Activated gamma-delta T cell treated with anti-CD3 and anti-CD28 coated beads, Interleukin-2, amount 50 U/mL, for 16 hours (primary cell): ENCODE results near the gene MAN1C1.
A peak's percentile ranks its signal among the peaks of the same experiment; 100 is the strongest.

Source experiments
- DNase-seq: peaks from one replicate; pipeline ENCODE4 v3.0.0-alpha.2; 2020; ENCODE audit warnings: low read depth

The MAN1C1 gene

GRCh38 chr1:25765136-25765922 lies 148.7 kb downstream of the MAN1C1 start:
- DNase-seq: no peak

DNA sequence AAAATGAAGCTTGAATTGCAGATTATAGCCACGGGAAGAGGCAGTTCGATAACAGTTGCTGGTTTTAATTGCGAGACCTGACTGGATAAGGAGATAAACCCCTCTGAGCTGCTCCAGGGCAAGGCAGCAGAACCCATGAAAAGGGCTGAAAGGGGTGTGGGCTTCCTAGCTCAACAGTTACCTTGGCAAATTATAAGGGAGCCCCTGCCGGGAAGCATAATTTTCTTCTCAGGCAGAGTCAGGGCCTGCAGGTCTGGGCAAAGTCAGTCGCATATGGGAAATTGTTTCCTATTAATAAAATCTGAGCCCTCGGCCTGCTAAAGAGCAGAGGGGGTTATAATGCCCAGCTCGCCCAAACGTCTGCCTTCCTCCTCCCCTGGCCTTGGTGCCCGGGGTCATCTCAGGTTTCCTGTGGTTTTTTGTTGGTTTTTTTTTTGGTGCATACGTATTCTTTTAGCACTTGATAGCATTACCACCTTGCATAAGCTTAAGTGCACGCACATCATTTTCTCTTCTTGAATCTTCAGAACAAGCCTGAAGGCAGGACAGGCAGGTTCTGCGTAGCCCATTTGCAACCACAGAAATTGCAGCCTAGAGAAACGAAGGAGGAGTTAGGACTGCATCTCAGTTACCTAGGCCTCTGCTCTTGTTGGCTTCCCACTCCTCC lies 149.5 kb downstream of the MAN1C1 start:
- no peak for DNase-seq

DNA sequence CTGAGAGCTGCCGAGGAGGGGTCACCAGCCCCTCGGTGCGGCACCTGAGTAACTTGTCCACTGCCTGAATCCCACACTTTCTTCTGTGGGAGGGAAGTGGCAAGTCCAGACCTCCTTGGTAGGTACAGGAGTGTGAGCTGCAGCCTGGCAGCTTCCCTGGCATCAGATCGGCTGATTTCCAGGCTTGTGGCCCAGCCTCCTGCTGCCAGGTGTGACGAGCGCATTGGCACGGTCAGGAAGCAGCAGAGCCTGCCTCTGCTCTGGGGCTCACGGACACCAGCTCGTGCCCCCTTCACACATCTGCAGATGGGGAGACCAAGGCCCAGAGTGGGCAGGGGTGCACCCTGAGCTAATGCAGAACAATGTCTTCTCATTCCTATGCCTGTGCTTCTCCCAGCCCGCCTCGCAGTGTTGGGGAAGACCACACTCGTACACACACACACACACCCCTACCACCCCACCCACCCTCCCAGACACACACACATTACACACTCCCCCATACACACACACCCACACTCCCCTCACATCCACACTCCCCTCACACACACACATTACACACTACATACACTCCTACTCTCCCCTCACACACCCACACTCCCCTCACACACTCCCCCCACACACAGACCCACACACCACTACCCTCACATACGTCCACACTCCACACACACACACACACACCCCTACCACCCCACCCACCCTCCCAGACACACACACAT lies 150.3 kb downstream of the MAN1C1 start:
- no peak for DNase-seq

GRCh38 chr1:25767437-25767770 lies 150.8 kb downstream of the MAN1C1 start:
- no peak for DNase-seq

- no peak for DNase-seq
Observed at GRCh38 chr1:25768999-25769398, 152.4 kb downstream of the MAN1C1 start.

GRCh38 chr1:25769625-25770383 lies 153.2 kb downstream of the MAN1C1 start:
- no peak for DNase-seq

GRCh38 chr1:25770541-25771220 lies 154.1 kb downstream of the MAN1C1 start:
- no peak for DNase-seq

- DNase-seq: no peak
Observed at GRCh38 chr1:25771221-25772114, 154.9 kb downstream of the MAN1C1 start.

DNA sequence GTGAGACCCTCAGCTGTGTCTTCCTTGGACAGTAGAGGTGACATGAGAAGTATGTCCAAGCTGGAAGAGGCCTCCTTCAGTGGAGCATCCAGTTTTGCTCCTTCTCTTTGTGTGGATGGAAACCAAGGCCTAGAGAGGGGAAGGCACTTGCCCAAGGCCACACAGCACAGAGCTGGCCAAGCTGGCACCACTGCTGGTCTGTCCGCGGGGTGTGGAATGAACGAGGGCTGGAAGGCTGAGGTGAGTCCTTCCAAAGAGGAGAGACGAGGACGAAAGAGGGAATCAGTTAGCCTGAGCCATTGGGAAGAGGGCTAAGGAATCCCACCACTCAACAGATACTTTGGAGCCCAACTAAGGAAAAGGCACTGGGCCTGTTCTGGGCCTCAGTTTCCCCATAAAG lies 155.6 kb downstream of the MAN1C1 start:
- DNase-seq: no peak

DNA sequence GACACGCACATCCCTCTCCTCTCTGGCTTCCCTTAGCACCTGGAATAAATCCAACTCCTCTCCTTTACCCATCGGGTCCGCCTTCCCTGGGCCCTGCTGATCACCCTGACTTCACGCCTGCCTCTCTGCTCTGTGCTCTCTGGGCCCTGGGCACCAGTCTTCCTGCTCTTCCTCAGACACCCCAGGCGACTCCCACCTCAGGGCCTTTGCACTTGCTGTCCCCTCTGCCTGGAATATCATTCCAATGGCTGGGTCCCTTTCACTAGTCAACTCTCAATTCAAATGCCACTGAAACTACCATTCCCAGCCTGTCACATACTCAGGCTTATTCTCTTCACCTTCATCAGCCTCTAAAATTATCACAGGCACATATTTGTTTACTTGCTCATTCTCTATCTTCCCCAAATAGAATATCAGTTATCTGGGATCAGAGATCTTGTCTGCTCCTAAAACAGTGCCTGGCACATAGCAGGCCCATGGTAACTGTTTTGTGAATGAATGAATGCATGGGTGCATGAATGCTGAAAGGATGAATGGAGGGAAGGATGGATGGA lies 156.2 kb downstream of the MAN1C1 start:
- no peak for DNase-seq

DNA sequence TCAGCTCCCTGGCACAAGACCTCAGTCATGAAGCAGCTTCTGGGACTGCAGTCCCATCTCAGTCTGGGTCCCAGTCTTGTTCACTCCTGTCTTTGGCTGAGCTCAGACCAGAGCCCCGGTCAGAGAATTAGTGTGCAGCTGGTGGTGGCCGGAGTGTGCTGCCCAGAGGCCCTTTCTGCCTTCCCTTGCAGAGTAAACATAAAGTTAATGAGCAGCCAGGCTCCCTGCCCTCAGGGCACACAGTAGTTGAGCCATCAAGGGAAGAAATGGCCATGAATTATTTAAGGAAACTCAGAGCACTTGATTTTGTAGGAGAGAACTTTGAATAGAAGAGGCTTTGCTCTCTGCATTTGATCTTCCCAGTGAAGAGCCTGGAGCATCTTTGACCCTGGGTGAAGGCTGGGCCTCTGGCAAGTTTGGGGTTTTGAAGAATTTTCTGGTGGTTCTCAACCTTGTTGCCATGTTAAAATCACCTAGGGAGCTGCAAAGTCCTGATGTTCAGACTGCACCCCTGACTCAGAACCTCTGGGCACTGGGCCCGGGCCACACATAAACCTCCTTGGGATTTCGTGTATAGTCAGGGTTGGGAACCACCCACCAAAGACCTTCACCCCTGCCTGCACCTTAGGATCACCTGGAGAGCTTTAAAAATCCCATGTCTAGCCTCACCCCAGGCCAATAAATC lies 157.0 kb downstream of the MAN1C1 start:
- no peak for DNase-seq

- no peak for DNase-seq
Observed at GRCh38 chr1:25774206-25774803, 157.7 kb downstream of the MAN1C1 start.

DNA sequence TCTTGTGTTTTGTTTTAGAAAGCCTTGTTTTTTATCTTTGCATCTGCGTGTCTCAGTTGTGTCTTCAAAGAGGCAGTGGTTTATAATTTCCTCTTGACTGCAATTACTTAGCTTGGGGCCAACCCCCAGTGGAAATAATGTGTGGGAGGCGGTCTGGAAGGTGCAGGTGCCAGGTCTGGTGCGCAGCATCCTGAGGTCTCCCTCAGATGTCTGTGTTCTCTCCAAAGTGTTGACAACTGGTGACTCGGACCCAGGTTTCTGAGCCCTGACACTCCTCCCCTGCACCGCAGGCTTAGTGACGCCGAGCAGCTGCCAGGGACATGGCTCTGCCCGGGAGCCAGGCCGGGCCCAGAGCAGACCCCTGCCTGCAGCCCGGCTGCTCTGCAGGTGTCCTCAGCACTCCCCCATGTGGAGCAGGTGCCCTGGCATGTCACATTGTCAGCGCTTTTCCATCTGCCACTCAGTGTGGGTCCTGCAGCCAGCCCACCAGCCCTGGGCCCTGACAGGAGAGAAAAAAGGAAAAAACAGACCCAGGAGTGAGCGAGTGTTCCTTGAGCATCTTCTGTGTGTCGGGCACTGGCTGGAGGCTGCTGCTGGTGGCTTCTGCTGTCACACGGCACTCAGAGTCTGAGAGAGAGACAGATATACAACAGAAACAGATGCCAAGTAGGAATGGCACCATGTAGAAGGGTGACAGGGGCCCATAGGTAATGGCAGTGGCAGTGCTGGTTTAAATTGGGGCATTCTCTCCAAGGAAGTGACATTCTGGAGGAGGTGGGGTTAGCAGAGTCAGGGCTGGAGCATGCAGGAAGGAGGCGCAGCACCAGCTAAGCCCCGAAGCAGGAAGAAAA lies 158.6 kb downstream of the MAN1C1 start:
- peak; percentile 76 for DNase-seq

DNA sequence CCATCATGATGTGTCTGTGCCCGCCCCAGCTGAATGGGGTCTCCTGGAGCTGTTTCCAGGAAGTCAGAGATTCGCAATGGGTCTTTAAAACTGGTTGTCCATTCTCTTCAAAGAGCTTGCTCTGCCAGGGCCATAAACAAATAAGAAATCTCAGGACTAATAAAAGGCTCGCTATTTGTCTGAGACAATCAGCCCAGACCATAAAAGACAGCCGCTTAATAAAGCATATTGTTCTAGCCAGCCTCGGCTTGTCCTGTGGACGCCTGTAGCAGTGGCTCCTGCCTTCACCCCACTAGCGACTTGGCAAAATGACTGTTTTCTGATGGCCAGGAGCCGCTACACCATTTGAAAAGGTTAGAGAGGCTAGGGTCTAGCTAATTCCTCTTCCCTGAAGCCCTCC lies 162.8 kb downstream of the MAN1C1 start:
- DNase-seq: no peak

DNA sequence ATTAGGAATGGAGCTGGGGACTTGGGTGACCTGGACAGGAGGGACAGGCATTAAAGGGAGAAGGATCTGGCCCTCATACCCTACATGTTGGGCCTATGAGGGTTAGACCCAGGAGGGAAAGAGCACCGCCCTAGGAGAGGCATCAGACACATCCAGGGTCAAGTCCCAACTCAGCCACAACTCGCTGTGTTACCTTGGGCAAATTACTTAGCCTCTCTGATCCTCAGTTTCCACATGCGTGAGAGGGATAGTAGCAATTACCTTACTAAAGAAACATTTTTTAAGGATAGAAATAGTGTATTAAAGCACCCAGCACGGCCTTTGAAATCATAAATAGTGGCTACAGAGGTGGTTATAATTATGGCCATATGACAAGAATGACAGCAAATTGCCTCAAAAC lies 163.3 kb downstream of the MAN1C1 start:
- no peak for DNase-seq

DNA sequence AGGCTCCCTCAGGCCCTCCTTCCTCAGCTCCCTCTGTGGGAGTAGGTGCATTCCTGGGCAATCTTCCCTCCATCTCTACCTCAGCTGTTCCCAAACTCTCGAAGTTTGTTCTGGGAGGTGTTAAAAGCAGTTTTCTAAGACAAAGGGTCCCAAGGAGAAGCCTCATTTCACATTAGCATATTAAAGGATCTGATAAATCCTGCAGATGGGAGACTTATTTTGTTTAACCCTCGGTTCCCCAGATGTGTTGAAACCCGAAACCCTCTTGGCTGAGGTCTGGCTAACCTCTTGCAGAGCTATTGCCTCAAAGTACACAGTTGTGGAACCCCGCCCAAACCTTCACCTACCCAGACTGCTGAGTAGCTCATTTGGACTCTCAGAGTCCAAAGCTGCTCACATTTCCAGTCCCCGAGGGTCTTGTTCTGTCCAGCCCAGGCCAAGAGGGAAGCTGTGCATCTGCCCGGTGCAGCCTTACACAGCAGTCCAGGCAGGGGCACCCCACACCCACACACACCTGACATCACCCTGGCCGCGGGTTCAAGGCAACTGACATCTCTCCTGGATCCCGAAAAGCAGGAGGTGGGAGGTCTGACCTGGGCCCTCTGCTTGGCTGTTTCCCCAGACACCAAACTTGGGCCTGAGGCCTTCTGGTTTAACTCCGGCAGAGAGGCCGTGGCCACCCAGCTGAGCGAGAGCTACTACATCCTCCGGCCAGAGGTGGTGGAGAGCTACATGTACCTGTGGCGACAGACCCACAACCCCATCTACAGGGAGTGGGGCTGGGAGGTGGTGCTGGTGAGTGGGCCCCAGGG lies 163.9 kb downstream of the MAN1C1 start:
- DNase-seq: no peak

DNA sequence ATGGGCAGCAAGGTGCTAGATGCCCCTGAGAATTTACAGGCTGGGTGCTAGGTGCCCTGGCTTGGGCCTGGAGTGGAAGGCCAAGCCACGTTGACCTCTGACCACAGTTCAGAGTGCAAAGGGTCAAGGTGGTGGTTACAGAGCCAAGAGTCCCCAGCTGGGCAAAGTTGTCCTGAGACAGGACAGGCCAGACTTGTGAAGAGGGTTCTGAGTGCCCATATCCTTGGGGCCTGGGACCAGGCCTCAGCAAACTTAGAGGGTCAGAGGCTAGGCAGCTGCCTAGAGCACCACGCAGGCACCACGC lies 164.5 kb downstream of the MAN1C1 start:
- no peak for DNase-seq
